Heart right ventricle (tissue), 16 donors: Measurements from ENCODE around the gene CALML5. TPM values are rescaled to one million over a fixed set of nuclear protein-coding genes. Genes with fewer than 3 reads are reported as not detected.

Source experiments
- ATAC-seq, 8 donors: fragments of 200-7000 bp; cut with Tn5 transposase; one replicate each; pipeline ENCODE4 v1.9.1; 2020; ENCODE audit warnings: mild to moderate bottlenecking in 8 of 8, moderate library complexity in 8 of 8, moderate number of reproducible peaks in 1 of 8
- DNase-seq, 2 donors: peaks; one replicate each; pipeline ENCODE4 v3.0.0-alpha.2; 2020
- H3K27ac ChIP-seq, 10 donors: fragments of 200-600 bp; sonication (generic) in 2 of 10; one replicate each; pipeline versions ENCODE4 v1.5.0 to v1.8.0; 2020 to 2022; ENCODE audit warnings: mild to moderate bottlenecking in 3 of 10
- H3K27me3 ChIP-seq, 7 donors: fragments of 200-600 bp; one replicate each; pipeline ENCODE4 v1.8.0; 2021 to 2022; ENCODE audit warnings: mild to moderate bottlenecking in 2 of 7
- H3K36me3 ChIP-seq, 9 donors: fragments of 200-600 bp; sonication (generic) in 1 of 9; one replicate each; pipeline versions ENCODE4 v1.5.0 to v1.8.0; 2020 to 2022; ENCODE audit warnings: mild to moderate bottlenecking in 2 of 9
- H3K4me1 ChIP-seq, 9 donors: fragments of 200-600 bp; sonication (generic) in 1 of 9; one replicate each; pipeline versions ENCODE4 v1.5.0 to v1.8.0; 2020 to 2022; ENCODE audit warnings: mild to moderate bottlenecking in 4 of 9
- H3K4me3 ChIP-seq, 10 donors: fragments of 200-600 bp; sonication (generic) in 2 of 10; one replicate each; pipeline versions ENCODE4 v1.5.0 to v1.8.0; 2020 to 2022; ENCODE audit warnings: mild to moderate bottlenecking in 7 of 10, moderate library complexity in 2 of 10
- H3K9me3 ChIP-seq, 11 donors: fragments of 200-600 bp in 10 of 11; sonication (generic) in 2 of 11; one replicate each; pipeline versions ENCODE4 v1.5.0 to v1.8.0; 2013 to 2022; ENCODE audit warnings: mild to moderate bottlenecking in 2 of 11, control low read depth in 1 of 11, moderate library complexity in 1 of 11
- WGBS, 2 donors: extraction: QIAGEN DNeasy Blood & Tissue Kit; methylation state at CpG; one replicate each; pipeline ENCODE4 v1.1.7; 2013; ENCODE audit warnings: inconsistent platforms in 1 of 2; 5-methylcytosine and 5-hydroxymethylcytosine counted together
- intact Hi-C, 10 donors: fragments of 100-400 bp; cut with DNase I; formaldehyde crosslinking; loops; one replicate each; pipeline versions ENCODE4 v1.11.1 to v1.14.2; 2022
- polyA plus RNA-seq, 2 donors: library from polyadenylated mRNA; stranded (reverse); fragments of 200-250 nt; gene quantifications; one replicate each; pipeline ENCODE4 v1.2.3, GENCODE V29; 2013
- total RNA-seq, 10 donors: library from RNA; stranded (reverse); fragmentation: NEBNext Ultra II Directional in 3 of 10; extraction: Animal tissue kit (Norgen Biotek cat#: 25700) in 3 of 10; gene quantifications; one replicate each; pipeline versions ENCODE4 v1.2.1 to v1.2.4, GENCODE V29; 2021 to 2023
- TF ChIP-seq, protein P1 (sequence below), 9 donors: fragments of 200-600 bp; sonication (generic) in 2 of 9; IDR thresholded peaks; one replicate each; pipeline versions ENCODE4 v1.5.0 to v1.8.0; 2021 to 2022; ENCODE audit warnings: antibody characterized with exemption in 9 of 9, mild to moderate bottlenecking in 5 of 9, moderate library complexity in 1 of 9
- donor health status: Arrhythmogenic right ventricular cardiomyopathy.
- donor health status: ischemic (EF 13 %, LVEDD 7.1; RV severe dilation, severe dysfunction).
- donor health status: healthy with polysubstance abuse.
- donor health status: DM: no; HTN: yes; CAD: no.
- donor health status: DM: no; HTN: no; CAD: no.
- donor health status: ischemic (EF 25% LVEDD 6.9; RV normal size, moderate dysfunction).
- donor health status: ischemic (EF 25% LVEDD 5.7; RV mildly dilated, moderate dysfunction).
- donor health status: healthy.
- donor health status: DM: yes; HTN: yes; CAD: no.
- donor health status: Ischemic cardiomyopathy.
- donor health status: ischemic (EF 35%, LVEDD 5.7; RV mildly dilated, moderate dysfunction).
- donor health status: nonischemic (EF 11% LVEDD 7.7; RV severe dilation, severe dysfunction).
- donor health status: DM: yes; HTN: yes; CAD: no.
- donor health status: PGD.
- donor health status: ischemic (EF 29% LVEDD 5.4; RV normal size, mild dysfunction).
- donor health status: nonischemic (EF 23%, LVEDD 6.1; RV moderate dilation, normal function).

The CALML5 gene
- total and polyA plus RNA-seq, 12 donors = not detected

DNA sequence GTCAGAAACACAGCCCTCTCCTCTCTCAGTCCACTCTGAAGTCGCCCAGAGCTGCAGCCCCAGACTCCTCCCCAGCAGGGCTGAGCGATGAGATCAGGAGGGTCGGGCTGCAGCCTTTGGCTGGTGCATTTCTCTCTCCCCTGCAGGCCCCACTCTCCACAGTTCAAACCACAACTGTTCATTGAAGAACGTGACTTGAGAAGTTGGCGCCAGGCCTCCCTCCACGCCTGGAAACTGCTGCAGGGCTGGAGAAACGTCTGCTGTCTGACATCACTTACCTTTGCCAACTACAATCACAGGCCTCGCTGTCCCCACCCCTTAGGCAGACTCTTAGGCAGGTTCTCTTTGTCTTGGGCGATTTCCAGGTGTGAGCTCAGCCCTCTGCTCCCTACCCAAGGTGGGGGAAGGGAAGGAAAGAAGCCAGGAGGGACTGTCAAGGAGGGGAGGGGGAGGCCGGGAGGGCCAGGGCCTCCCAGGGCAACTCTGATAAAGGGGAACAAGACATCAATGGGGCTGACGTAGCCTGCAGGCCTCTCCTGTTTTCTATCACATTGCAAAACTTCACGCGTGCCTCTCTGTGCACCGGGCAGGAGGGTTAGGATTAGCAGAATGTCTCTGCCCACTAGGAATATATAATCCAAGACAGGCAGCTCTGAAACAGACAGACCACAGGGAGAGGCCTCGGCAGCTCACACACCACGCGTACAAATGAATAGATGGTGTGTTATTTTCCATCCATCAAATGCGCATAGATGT, 32.7 kb downstream of the CALML5 start:
- Histone ChIP-seq H3K4me1 (peaks cover 0 to 9% (median 2%) of the 10 kb centered on the region in 9 donors), H3K9me3 (peaks cover 0 to 15% (median 5%) of the 10 kb centered on the region in 11 donors), H3K27ac (no peak overlapping the region), H3K36me3 (no peaks in the 10 kb centered on the region), H3K4me3 (no peak overlapping the region), H3K27me3 (no peaks in the 10 kb centered on the region)
- 60 to 67% methylated on average over 18 of the region's 18 CpGs for WGBS, 2 donors
- no peak for DNase-seq
- TF ChIP-seq, protein P1, sequence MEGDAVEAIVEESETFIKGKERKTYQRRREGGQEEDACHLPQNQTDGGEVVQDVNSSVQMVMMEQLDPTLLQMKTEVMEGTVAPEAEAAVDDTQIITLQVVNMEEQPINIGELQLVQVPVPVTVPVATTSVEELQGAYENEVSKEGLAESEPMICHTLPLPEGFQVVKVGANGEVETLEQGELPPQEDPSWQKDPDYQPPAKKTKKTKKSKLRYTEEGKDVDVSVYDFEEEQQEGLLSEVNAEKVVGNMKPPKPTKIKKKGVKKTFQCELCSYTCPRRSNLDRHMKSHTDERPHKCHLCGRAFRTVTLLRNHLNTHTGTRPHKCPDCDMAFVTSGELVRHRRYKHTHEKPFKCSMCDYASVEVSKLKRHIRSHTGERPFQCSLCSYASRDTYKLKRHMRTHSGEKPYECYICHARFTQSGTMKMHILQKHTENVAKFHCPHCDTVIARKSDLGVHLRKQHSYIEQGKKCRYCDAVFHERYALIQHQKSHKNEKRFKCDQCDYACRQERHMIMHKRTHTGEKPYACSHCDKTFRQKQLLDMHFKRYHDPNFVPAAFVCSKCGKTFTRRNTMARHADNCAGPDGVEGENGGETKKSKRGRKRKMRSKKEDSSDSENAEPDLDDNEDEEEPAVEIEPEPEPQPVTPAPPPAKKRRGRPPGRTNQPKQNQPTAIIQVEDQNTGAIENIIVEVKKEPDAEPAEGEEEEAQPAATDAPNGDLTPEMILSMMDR (IDR thresholded peaks at IDR 0.05) = no peak
- intact Hi-C loops = no loop called here
- ATAC-seq = peak in 2 of 8 donors; percentile 22 to 42

DNA sequence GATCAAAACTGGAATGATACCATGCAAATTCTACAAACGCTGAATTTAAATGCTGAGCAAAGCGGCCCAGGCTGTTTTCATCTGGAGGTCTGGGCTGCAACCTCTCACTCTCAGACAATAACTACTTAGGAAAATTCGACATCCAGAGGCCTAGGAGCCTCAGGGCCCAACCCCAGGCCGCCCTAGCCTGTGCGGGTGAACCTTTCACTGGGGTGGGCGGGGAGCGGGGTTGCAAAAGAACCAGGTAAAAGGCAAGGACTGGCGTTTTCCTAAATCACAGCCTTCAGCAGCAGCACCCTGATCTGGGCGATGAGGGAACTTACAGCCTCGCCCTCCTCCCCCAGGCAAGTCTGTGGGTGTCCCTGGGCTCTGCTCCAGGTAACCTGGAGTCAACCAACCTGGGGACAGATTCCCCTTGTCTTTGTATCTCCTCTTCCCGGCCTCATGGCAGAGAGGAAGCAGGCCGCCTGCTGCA, 33.4 kb downstream of the CALML5 start:
- peaks cover 0 to 12% (median 3%) of the 10 kb centered on the region in 9 donors for H3K4me1 ChIP-seq
- H3K36me3 ChIP-seq = no peaks in the 10 kb centered on the region
- no peak for ATAC-seq
- H3K4me3 ChIP-seq = no peak overlapping the region
- H3K9me3 ChIP-seq = peaks cover 0 to 15% (median 5%) of the 10 kb centered on the region in 11 donors
- no peaks in the 10 kb centered on the region for H3K27me3 ChIP-seq
- TF ChIP-seq, protein P1 (IDR thresholded peaks at IDR 0.05) = no peak
- DNase-seq = no peak
- WGBS, 2 donors = 80 to 82% methylated on average over 12 of the region's 12 CpGs
- H3K27ac ChIP-seq = no peak overlapping the region
- intact Hi-C loops = no loop called here

DNA sequence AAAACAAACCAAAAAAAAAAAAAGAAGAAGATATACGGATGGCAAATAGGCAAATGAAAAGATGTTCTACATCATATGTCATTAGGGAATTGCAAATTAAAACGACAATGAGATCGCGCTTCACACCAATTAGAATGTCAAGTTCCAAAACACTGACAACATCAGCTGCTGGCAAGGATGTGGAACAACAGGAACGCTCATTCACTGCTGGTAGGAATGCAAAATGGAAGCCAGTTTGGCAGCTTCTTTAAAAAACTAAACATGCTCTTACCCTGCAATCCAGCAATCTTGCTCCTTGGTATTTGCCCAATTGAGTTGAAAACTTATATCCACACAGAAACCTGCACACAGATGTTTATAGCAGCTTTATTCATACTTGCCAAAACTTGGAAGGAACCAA, 34.8 kb downstream of the CALML5 start:
- H3K27ac ChIP-seq = no peak overlapping the region
- intact Hi-C loops = loop anchor here in 2 of 10 donors (5.0 kb wide), 2 partner anchors 68 to 1923 kb away; no protein-coding TSS in a partner anchor

DNA sequence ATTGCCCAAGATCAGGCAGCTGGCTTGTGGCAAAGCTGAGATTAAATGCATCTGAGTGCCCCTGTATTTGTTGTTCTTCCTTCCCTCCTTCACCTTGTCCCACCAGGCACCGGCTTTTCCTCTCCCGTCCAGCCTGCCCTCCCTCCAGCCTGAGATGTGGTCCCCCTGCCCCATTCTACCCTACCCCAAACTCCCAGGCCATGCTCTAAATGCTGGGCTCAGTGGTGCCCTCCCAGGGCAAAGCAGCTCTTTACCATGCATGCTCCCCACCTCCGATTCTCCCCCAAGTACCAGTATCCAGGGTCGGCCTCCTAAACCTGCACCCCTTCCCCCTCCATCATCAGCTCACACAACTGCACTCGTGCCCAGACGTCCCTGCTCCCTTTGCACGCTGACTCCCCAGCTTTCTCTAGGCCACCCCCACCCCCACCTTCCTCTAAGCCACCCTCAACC, 36.5 kb downstream of the CALML5 start:
- no peak for ATAC-seq
- intact Hi-C loops = loop anchor here in 2 of 10 donors (5.0 kb wide), 2 partner anchors 69 to 1924 kb away; no protein-coding TSS in a partner anchor

More for the DNA sequence above, 34.8 kb downstream of the CALML5 start:
- 69% methylated on average over 5 of the region's 5 CpGs for WGBS, 2 donors
- ATAC-seq = no peak
- H3K9me3 ChIP-seq = peaks cover 0 to 15% (median 5%) of the 10 kb centered on the region in 11 donors
- peaks cover 0 to 8% (median 0%) of the 10 kb centered on the region in 9 donors for H3K36me3 ChIP-seq
- H3K4me1 ChIP-seq = peaks cover 0 to 12% (median 3%) of the 10 kb centered on the region in 9 donors
- TF ChIP-seq, protein P1 (IDR thresholded peaks at IDR 0.05) = no peak
- DNase-seq = no peak
- H3K27me3 ChIP-seq = no peaks in the 10 kb centered on the region
- H3K4me3 ChIP-seq = no peak overlapping the region

More for the DNA sequence above, 36.5 kb downstream of the CALML5 start:
- Histone ChIP-seq H3K9me3 (peaks cover 0 to 4% (median 0%) of the 10 kb centered on the region in 11 donors), H3K27ac (no peak overlapping the region), H3K4me1 (peaks cover 0 to 12% (median 3%) of the 10 kb centered on the region in 9 donors), H3K27me3 (no peaks in the 10 kb centered on the region), H3K36me3 (peaks cover 0 to 25% (median 3%) of the 10 kb centered on the region in 9 donors), H3K4me3 (no peak overlapping the region)
- WGBS, 2 donors = 91% methylated on average over 6 to 7 of the region's 7 CpGs
- no peak for DNase-seq
- TF ChIP-seq, protein P1 (IDR thresholded peaks at IDR 0.05) = no peak
